Liver (tissue), 9 donors: ENCODE results near the gene BMP6. TPM values are rescaled to one million over a fixed set of nuclear protein-coding genes. Genes with fewer than 3 reads are reported as not detected.

Source experiments
- DNase-seq: peaks from one replicate; pipeline ENCODE4 v3.0.0-alpha.2; 2017; ENCODE audit warnings: low spot score
- H3K27ac ChIP-seq, 2 donors: one replicate each; pipeline ENCODE4 v1.7.0; 2013; ENCODE audit warnings: inconsistent platforms in 2 of 2, low read length in 2 of 2, control low read depth in 1 of 2, low read depth in 1 of 2, mild to moderate bottlenecking in 1 of 2
- H3K27me3 ChIP-seq, 4 donors: one replicate each; pipeline versions ENCODE4 v1.6.1 to v1.7.0; 2013; ENCODE audit warnings: low read length in 3 of 4, inconsistent platforms in 1 of 4, mild to moderate bottlenecking in 1 of 4, moderate library complexity in 1 of 4; ENCODE audit not compliant: control insufficient read depth in 4 of 4, insufficient read depth in 4 of 4
- H3K36me3 ChIP-seq, 4 donors: one replicate each; pipeline versions ENCODE4 v1.6.1 to v1.7.0; 2013; ENCODE audit warnings: low read length in 3 of 4, mild to moderate bottlenecking in 3 of 4, low read depth in 1 of 4, moderate library complexity in 1 of 4; ENCODE audit not compliant: control insufficient read depth in 4 of 4, insufficient read depth in 3 of 4
- H3K4me1 ChIP-seq, 4 donors: one replicate each; pipeline versions ENCODE4 v1.6.1 to v1.7.0; 2013; ENCODE audit warnings: low read length in 3 of 4, mild to moderate bottlenecking in 3 of 4, moderate library complexity in 1 of 4; ENCODE audit not compliant: control insufficient read depth in 4 of 4, insufficient read depth in 4 of 4
- H3K4me3 ChIP-seq, 3 donors: one replicate each; pipeline versions ENCODE4 v1.6.1 to v1.7.0; 2013; ENCODE audit warnings: low read length in 3 of 3, control low read depth in 1 of 3, low read depth in 1 of 3, mild to moderate bottlenecking in 1 of 3
- H3K9ac ChIP-seq, 2 donors: one replicate each; pipeline ENCODE4 v1.7.0; 2013; ENCODE audit warnings: low read length in 2 of 2, mild to moderate bottlenecking in 2 of 2, moderate library complexity in 2 of 2, control low read depth in 1 of 2, low read depth in 1 of 2
- H3K9me3 ChIP-seq, 4 donors: one replicate each; pipeline versions ENCODE4 v1.6.1 to v1.7.0; 2013; ENCODE audit warnings: low read length in 3 of 4; ENCODE audit not compliant: control insufficient read depth in 4 of 4
- ATF3 ChIP-seq: IDR thresholded peaks from 2 replicates; pipeline ENCODE4 v1.6.1; 2016; ENCODE audit warnings: antibody characterized with exemption
- EGR1 ChIP-seq, 2 donors: IDR thresholded peaks; 2 replicates each; pipeline ENCODE4 v1.6.1; 2016 to 2018; ENCODE audit warnings: antibody characterized with exemption in 2 of 2, low read depth in 2 of 2
- FOXA1 ChIP-seq: IDR thresholded peaks from 2 replicates; pipeline ENCODE4 v1.6.1; 2016; ENCODE audit warnings: antibody characterized with exemption
- FOXA2 ChIP-seq: IDR thresholded peaks from 2 replicates; pipeline ENCODE4 v1.6.1; 2016; ENCODE audit warnings: antibody characterized with exemption
- GABPA ChIP-seq, 2 donors: IDR thresholded peaks in 1 of 2; conservative IDR thresholded peaks in 1 of 2; 2 replicates each; pipeline ENCODE4 v1.6.1; 2016; ENCODE audit warnings: antibody characterized with exemption in 2 of 2, mild to moderate bottlenecking in 1 of 2, moderate library complexity in 1 of 2
- HNF4A ChIP-seq, 2 donors: conservative IDR thresholded peaks; 2 replicates each; pipeline ENCODE4 v1.6.1; 2016; ENCODE audit warnings: antibody characterized with exemption in 2 of 2, mild to moderate bottlenecking in 2 of 2
- HNF4G ChIP-seq: IDR thresholded peaks from 2 replicates; pipeline ENCODE4 v1.6.1; 2016; ENCODE audit warnings: antibody characterized with exemption
- JUND ChIP-seq, 2 donors: IDR thresholded peaks; 2 replicates each; pipeline ENCODE4 v1.6.1; 2016; ENCODE audit warnings: antibody characterized with exemption in 2 of 2
- NR2F2 ChIP-seq: IDR thresholded peaks from 2 replicates; pipeline ENCODE4 v1.6.1; 2016; ENCODE audit warnings: antibody characterized with exemption
- RAD21 ChIP-seq, 2 donors: IDR thresholded peaks; 2 replicates each; pipeline ENCODE4 v1.6.1; 2016; ENCODE audit warnings: antibody characterized with exemption in 2 of 2, mild to moderate bottlenecking in 2 of 2
- REST ChIP-seq: IDR thresholded peaks from 2 replicates; pipeline ENCODE4 v1.6.1; 2016; ENCODE audit warnings: antibody characterized with exemption, mild to moderate bottlenecking
- RXRA ChIP-seq, 2 donors: IDR thresholded peaks; 2 replicates each; pipeline ENCODE4 v1.6.1; 2017 to 2018; ENCODE audit warnings: antibody characterized with exemption in 2 of 2, mild to moderate bottlenecking in 1 of 2
- TAF1 ChIP-seq: conservative IDR thresholded peaks from 2 replicates; pipeline ENCODE4 v1.6.1; 2016; ENCODE audit warnings: antibody characterized with exemption, mild to moderate bottlenecking
- YY1 ChIP-seq: IDR thresholded peaks from 2 replicates; pipeline ENCODE4 v1.6.1; 2016; ENCODE audit warnings: antibody characterized with exemption, mild to moderate bottlenecking
- WGBS: extraction: QIAGEN DNeasy Blood & Tissue Kit; methylation state at CpG from one replicate; pipeline ENCODE4 v1.1.7; 2013; 5-methylcytosine and 5-hydroxymethylcytosine counted together
- polyA plus RNA-seq, 2 donors: library from polyadenylated mRNA; stranded (reverse) in 1 of 2; unstranded in 1 of 2; fragments of 200-250 nt in 1 of 2; fragments of >200 nt in 1 of 2; fragmentation: Nextera tagmentation in 1 of 2; extraction: Ambion mirVana in 1 of 2; gene quantifications; one replicate each; pipeline versions ENCODE4 v1.2.1 to v1.2.3, GENCODE V29; 2013 to 2015
- total RNA-seq, 2 donors: library from RNA; depleted of rRNA; stranded (reverse); fragments of >200 nt; gene quantifications; one replicate each; pipeline ENCODE4 v1.2.3, GENCODE V29; 2014
- TF ChIP-seq, protein P1 (sequence below): IDR thresholded peaks from 2 replicates; pipeline ENCODE4 v1.6.1; 2016; ENCODE audit warnings: antibody characterized with exemption
- TF ChIP-seq, protein P2 (sequence below): IDR thresholded peaks from 2 replicates; pipeline ENCODE4 v1.6.1; 2016; ENCODE audit warnings: antibody characterized with exemption
- TF ChIP-seq, protein P3 (sequence below): fragments of 150-350 bp; IDR thresholded peaks from 2 replicates; pipeline ENCODE4 v1.5.1; 2017; ENCODE audit warnings: improper control_type of control experiment, low read depth, low read length; ENCODE audit not compliant: missing input control
- donor health status: healthy.
- donor health status: healthy.
- donor health status: healthy.
- donor health status: healthy.
- donor health status: healthy.

Gene BMP6
- total and polyA plus RNA-seq, 4 donors = 0.57 to 5.9 (median 2.3) TPM

DNA sequence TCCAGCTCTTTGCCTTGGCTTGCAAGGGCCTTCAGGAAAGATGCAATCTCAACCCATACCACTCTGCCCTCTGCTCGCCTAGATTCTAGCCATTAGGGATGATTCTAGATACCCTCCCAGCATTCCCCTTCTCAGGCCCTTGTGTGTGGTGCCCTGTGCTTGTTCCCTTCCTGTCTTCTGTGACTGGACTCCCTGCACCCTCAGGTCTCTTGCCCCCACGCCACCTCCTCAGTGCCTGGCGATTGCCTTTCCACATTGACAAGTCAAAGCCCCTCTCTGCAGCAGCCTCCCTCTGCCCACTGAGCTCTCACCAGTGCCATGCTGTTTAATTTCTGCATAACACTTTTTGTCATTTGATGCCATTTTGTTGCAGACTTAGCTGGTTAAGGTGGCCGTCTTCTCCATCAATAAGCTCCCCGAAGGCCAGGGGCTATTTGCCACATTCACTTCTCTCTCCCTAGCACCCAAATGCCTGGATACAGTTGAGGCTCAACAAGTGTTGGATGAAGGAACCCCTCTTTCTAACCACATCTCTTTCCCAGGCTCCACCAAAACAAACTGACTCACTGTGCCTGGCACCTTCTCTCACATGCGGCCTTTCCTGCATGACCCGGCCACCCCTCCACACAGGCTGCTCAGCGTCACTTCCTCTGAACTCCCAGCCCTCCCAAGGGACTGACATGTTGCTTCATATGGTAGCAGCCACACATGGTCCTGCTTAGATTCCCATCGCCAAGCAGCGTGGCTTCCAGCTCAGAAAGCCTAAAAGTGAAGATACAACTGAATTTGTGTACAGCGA lies 189.3 kb downstream of the BMP6 start:
- 89% methylated on average over 11 of the region's 11 CpGs for WGBS
- no peaks in the 10 kb centered on the region for H3K27me3 ChIP-seq

DNA sequence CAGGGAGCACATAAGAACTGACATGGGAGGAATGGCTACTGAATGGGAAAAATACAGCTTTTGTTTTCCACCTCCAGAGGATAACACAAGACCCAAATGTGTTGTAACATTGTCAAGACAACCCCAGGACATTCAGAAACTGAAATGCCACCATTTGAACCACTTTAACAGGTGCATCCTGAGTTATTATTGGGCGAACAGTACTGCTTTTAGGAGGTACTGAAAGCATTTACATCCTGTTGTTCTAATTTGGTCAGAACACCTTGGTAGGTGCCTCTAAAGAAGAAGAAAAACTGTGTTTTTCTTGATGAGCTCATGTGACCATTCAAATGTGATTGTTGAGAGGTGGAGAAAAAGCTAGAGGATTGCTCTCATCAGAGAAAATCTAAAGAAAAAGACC lies 191.1 kb downstream of the BMP6 start:
- DNase-seq = no peak
- H3K9me3 ChIP-seq = no peaks in the 10 kb centered on the region
- H3K27me3 ChIP-seq = no peaks in the 10 kb centered on the region
- peaks cover 0 to under 1% (median 0%) of the 10 kb centered on the region in 4 donors for H3K4me1 ChIP-seq
- no peaks in the 10 kb centered on the region for H3K36me3 ChIP-seq
- no peak overlapping the region for H3K9ac ChIP-seq
- no peak overlapping the region for H3K4me3 ChIP-seq
- 88% methylated on average over 1 of the region's 1 CpG for WGBS
- H3K27ac ChIP-seq = no peak overlapping the region
- no peak for TF ChIP-seq HNF4G
- no peak for TF ChIP-seq HNF4A (conservative IDR thresholded peaks at IDR 0.05)
- TF ChIP-seq ATF3 = no peak
- TF ChIP-seq NR2F2 = no peak
- TF ChIP-seq RXRA (IDR thresholded peaks at IDR 0.05) = no peak
- TF ChIP-seq, protein P1, sequence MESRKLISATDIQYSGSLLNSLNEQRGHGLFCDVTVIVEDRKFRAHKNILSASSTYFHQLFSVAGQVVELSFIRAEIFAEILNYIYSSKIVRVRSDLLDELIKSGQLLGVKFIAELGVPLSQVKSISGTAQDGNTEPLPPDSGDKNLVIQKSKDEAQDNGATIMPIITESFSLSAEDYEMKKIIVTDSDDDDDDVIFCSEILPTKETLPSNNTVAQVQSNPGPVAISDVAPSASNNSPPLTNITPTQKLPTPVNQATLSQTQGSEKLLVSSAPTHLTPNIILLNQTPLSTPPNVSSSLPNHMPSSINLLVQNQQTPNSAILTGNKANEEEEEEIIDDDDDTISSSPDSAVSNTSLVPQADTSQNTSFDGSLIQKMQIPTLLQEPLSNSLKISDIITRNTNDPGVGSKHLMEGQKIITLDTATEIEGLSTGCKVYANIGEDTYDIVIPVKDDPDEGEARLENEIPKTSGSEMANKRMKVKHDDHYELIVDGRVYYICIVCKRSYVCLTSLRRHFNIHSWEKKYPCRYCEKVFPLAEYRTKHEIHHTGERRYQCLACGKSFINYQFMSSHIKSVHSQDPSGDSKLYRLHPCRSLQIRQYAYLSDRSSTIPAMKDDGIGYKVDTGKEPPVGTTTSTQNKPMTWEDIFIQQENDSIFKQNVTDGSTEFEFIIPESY = no peak
- TF ChIP-seq RAD21 (IDR thresholded peaks at IDR 0.05) = no peak
- TF ChIP-seq GABPA (IDR thresholded peaks at IDR 0.05 in 1 of 2, conservative IDR thresholded peaks at IDR 0.05 in 1 of 2) = no peak
- no peak for TF ChIP-seq TAF1
- no peak for TF ChIP-seq FOXA2
- no peak for TF ChIP-seq YY1
- TF ChIP-seq, protein P2, sequence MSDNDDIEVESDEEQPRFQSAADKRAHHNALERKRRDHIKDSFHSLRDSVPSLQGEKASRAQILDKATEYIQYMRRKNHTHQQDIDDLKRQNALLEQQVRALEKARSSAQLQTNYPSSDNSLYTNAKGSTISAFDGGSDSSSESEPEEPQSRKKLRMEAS = no peak
- no peak for TF ChIP-seq JUND (IDR thresholded peaks at IDR 0.05)
- TF ChIP-seq FOXA1 = no peak
- TF ChIP-seq, protein P3, sequence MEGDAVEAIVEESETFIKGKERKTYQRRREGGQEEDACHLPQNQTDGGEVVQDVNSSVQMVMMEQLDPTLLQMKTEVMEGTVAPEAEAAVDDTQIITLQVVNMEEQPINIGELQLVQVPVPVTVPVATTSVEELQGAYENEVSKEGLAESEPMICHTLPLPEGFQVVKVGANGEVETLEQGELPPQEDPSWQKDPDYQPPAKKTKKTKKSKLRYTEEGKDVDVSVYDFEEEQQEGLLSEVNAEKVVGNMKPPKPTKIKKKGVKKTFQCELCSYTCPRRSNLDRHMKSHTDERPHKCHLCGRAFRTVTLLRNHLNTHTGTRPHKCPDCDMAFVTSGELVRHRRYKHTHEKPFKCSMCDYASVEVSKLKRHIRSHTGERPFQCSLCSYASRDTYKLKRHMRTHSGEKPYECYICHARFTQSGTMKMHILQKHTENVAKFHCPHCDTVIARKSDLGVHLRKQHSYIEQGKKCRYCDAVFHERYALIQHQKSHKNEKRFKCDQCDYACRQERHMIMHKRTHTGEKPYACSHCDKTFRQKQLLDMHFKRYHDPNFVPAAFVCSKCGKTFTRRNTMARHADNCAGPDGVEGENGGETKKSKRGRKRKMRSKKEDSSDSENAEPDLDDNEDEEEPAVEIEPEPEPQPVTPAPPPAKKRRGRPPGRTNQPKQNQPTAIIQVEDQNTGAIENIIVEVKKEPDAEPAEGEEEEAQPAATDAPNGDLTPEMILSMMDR = no peak
- TF ChIP-seq EGR1 (IDR thresholded peaks at IDR 0.05; ENCODE audit: low read depth in 2 of 2) = no peak
- TF ChIP-seq REST = no peak

More for the DNA sequence above, 189.3 kb downstream of the BMP6 start:
- H3K36me3 ChIP-seq = no peaks in the 10 kb centered on the region
- no peak overlapping the region for H3K27ac ChIP-seq
- H3K4me3 ChIP-seq = no peak overlapping the region
- TF ChIP-seq GABPA (IDR thresholded peaks at IDR 0.05 in 1 of 2, conservative IDR thresholded peaks at IDR 0.05 in 1 of 2) (no peak), JUND (IDR thresholded peaks at IDR 0.05) (no peak), EGR1 (IDR thresholded peaks at IDR 0.05; ENCODE audit: low read depth in 2 of 2) (no peak), HNF4G (no peak), RXRA (IDR thresholded peaks at IDR 0.05) (no peak), TAF1 (no peak)
- TF ChIP-seq, protein P3 = no peak
- TF ChIP-seq, protein P2 = no peak
- no peak overlapping the region for H3K9ac ChIP-seq
- DNase-seq = peak; percentile 25
- no peaks in the 10 kb centered on the region for H3K9me3 ChIP-seq
- peaks cover 6 to 12% (median 8%) of the 10 kb centered on the region in 4 donors for H3K4me1 ChIP-seq
